Panc1 (cell line): ENCODE measurements around the gene SNRPN. TPM values are rescaled to one million over a fixed set of nuclear protein-coding genes. Genes with fewer than 3 reads are reported as not detected.

Experiments used
- ATAC-seq: fragments of 200-7000 bp; cut with Tn5 transposase; 2 replicates; pipeline ENCODE4 v1.9.1; 2020; ENCODE audit warnings: mild to moderate bottlenecking, moderate library complexity
- BruUV-seq: library from RNA; stranded (reverse); fragments of 400-500 nt; replicated peaks from 2 replicates; lab custom pipeline; 2021; lab: Mats Ljungman, UMichigan
- CTCF ChIA-PET: fragments of 300-600 bp; sonication (Branson Sonifier 250); formaldehyde crosslinking; loops from one replicate; lab custom pipeline; 2022; ENCODE audit warnings: antibody characterized with exemption; lab: Charles Lee
- POLR2A ChIA-PET: fragments of 300-600 bp; sonication (Branson Sonifier 250); formaldehyde crosslinking; loops from one replicate; lab custom pipeline; 2022; ENCODE audit warnings: antibody characterized with exemption; lab: Charles Lee
- DNase-seq: peaks from one replicate; pipeline ENCODE4 v3.0.0-alpha.2; 2010; ENCODE audit warnings: low read depth, low spot score
- H3K27ac ChIP-seq: 2 replicates; pipeline ENCODE4 v1.5.1; 2011; ENCODE audit warnings: mild to moderate bottlenecking, low read length, inconsistent platforms
- H3K27me3 ChIP-seq: fragments of 200-500 bp; sonication (Bioruptor generic); 2 replicates; pipeline ENCODE4 v1.6.0; 2014; ENCODE audit warnings: low read length, inconsistent platforms; ENCODE audit not compliant: control insufficient read depth, insufficient read depth
- H3K36me3 ChIP-seq: fragments of 200-500 bp; sonication (Bioruptor generic); 2 replicates; pipeline ENCODE4 v1.5.1; 2014; ENCODE audit warnings: inconsistent platforms, mild to moderate bottlenecking, low read length, moderate library complexity; ENCODE audit not compliant: control insufficient read depth, insufficient read depth
- H3K4me1 ChIP-seq: 2 replicates; pipeline ENCODE4 v1.5.1; 2011; ENCODE audit warnings: inconsistent platforms, mild to moderate bottlenecking, low read length, moderate library complexity; ENCODE audit not compliant: control insufficient read depth, insufficient read depth
- H3K4me3 ChIP-seq, 2 experiments: 2 replicates each; pipeline ENCODE4 v1.5.1; 2011 to 2012; ENCODE audit warnings: low read depth in 2 of 2, low read length in 2 of 2, mild to moderate bottlenecking in 2 of 2, inconsistent platforms in 1 of 2, moderate library complexity in 1 of 2
- H3K9me3 ChIP-seq: fragments of 200-500 bp; sonication (Bioruptor generic); 2 replicates; pipeline ENCODE4 v1.5.1; 2014; ENCODE audit warnings: low read depth, mild to moderate bottlenecking, inconsistent platforms, low read length, moderate library complexity; ENCODE audit not compliant: control insufficient read depth, insufficient read depth
- CTCF ChIP-seq: fragments of 450-650 bp; IDR thresholded peaks from 2 replicates; pipeline ENCODE4 v1.5.1; 2017; ENCODE audit warnings: mild to moderate bottlenecking
- POLR2AphosphoS5 ChIP-seq: IDR thresholded peaks from 2 replicates; pipeline ENCODE4 v1.6.1; 2012; ENCODE audit warnings: mild to moderate bottlenecking, low read depth, low read length, moderate library complexity
- REST ChIP-seq, 2 experiments: IDR thresholded peaks; 2 replicates each; pipeline ENCODE4 v1.6.1; 2011 to 2012; ENCODE audit warnings: low read depth in 2 of 2, control low read depth in 1 of 2, low read length in 1 of 2, mild to moderate bottlenecking in 1 of 2, moderate library complexity in 1 of 2; ENCODE audit not compliant: insufficient read depth in 1 of 2
- SIN3A ChIP-seq: IDR thresholded peaks from 2 replicates; pipeline ENCODE4 v1.6.1; 2012; ENCODE audit warnings: low read depth, mild to moderate bottlenecking, low read length, moderate library complexity, borderline replicate concordance; ENCODE audit not compliant: insufficient read depth
- TCF7L2 ChIP-seq: IDR thresholded peaks from 2 replicates; pipeline ENCODE4 v1.6.1; 2011; ENCODE audit warnings: mild to moderate bottlenecking, low read depth, low read length, inconsistent platforms
- in situ Hi-C: cut with HindIII; loops from 2 replicates; pipeline ENCODE4 v1.10.0; 2016; ENCODE audit warnings: low sequenced_read_pairs, low pct_unique_long_range_greater_than_20kb
- intact Hi-C: fragments of 100-400 bp; cut with micrococcal nuclease; formaldehyde crosslinking; loops from one replicate; pipeline ENCODE4 v1.10.0; 2022; ENCODE audit not compliant: unreplicated experiment
- total RNA-seq: library from RNA; stranded (reverse); gene quantifications from one replicate; pipeline ENCODE4 v1.2.1, GENCODE V29; 2021; ENCODE audit not compliant: unreplicated experiment

The SNRPN gene
- total RNA-seq, 1 experiment from 2014 or later = 75.1 TPM

- TSS peak; percentile 14 for BruUV-seq
- Histone ChIP-seq H3K36me3 (no peaks in the 10 kb centered on the region; the same call in 1 of the 2 replicates), H3K27me3 (no peaks in the 10 kb centered on the region), H3K27ac (no peak overlapping the region), H3K4me1 (no peaks in the 10 kb centered on the region), H3K4me3 (no peak overlapping the region), H3K9me3 (no peaks in the 10 kb centered on the region)
- intact Hi-C loops = no loop called here
- no peak for TF ChIP-seq POLR2AphosphoS5
- POLR2A ChIA-PET = no interaction called here
- ATAC-seq (no peak), DNase-seq (no peak)
- in situ Hi-C loops = no loop called here
- CTCF ChIA-PET = no interaction called here
These were observed 8.1 kb downstream of the SNRPN start for GRCh38 chr15:24962880-24963279.

GRCh38 chr15:24966364-24967103 is 11.7 kb downstream of the SNRPN start:
- in situ Hi-C loops = no loop called here
- BruUV-seq = no TSS peak
- ChIA-PET POLR2A (no interaction called here), CTCF (no interaction called here)
- no peaks in the 10 kb centered on the region; the same call in 1 of the 2 replicates for H3K36me3 ChIP-seq
- TF ChIP-seq TCF7L2 (no peak), CTCF (no peak)
- intact Hi-C loops = no loop called here
- ATAC-seq = no peak
- H3K27me3 ChIP-seq = no peaks in the 10 kb centered on the region
- H3K4me3 ChIP-seq = no peak overlapping the region
- no peaks in the 10 kb centered on the region for H3K4me1 ChIP-seq
- H3K9me3 ChIP-seq = no peaks in the 10 kb centered on the region
- H3K27ac ChIP-seq = no peak overlapping the region
- no peak for DNase-seq

GRCh38 chr15:24971052-24971451 is 16.3 kb downstream of the SNRPN start:
- intact Hi-C loops = no loop called here
- H3K4me1 ChIP-seq = no peaks in the 10 kb centered on the region
- no TSS peak for BruUV-seq
- no peaks in the 10 kb centered on the region for H3K27me3 ChIP-seq
- H3K27ac ChIP-seq = no peak overlapping the region
- CTCF ChIA-PET = no interaction called here
- H3K36me3 ChIP-seq = no peaks in the 10 kb centered on the region
- POLR2A ChIA-PET = no interaction called here
- no peaks in the 10 kb centered on the region for H3K9me3 ChIP-seq
- no peak for DNase-seq
- H3K4me3 ChIP-seq = no peak overlapping the region
- TF ChIP-seq REST (IDR thresholded peaks at IDR 0.05; ENCODE audit: insufficient read depth in 1 of 2, low read depth in 2 of 2, low read length in 1 of 2) (no peak), POLR2AphosphoS5 (no peak), SIN3A (no peak), CTCF (no peak), TCF7L2 (no peak)
- in situ Hi-C loops = no loop called here
- no peak for ATAC-seq
